ENCODE measurements around the gene STK24. TPM values are rescaled to one million over a fixed set of nuclear protein-coding genes. Genes with fewer than 3 reads are reported as not detected.

The STK24 gene
- total RNA-seq, 3 donors from 2014 or later, result 190 to 210 (median 204) TPM

- DNase-seq (no peak), ATAC-seq (no peak)
- TF ChIP-seq CTCF (IDR thresholded peaks at IDR 0.05), result no peak
- peaks cover 68% of the 10 kb centered on the region for H3K4me1 ChIP-seq (ENCODE audit: low read depth)
- H3K36me3 ChIP-seq (ENCODE audit: low read depth), result peaks cover 4% of the 10 kb centered on the region
- H3K4me3 ChIP-seq, result no peak overlapping the region
- intact Hi-C loops (cut with DNase I, micrococcal nuclease), result no loop called here
- H3K9me3 ChIP-seq, result no peaks in the 10 kb centered on the region
Measured at GRCh38 chr13:98486412-98486811, 90.5 kb downstream of the STK24 start.

- intact Hi-C loops (cut with DNase I, micrococcal nuclease), result no loop called here
- peaks cover 4% of the 10 kb centered on the region for H3K36me3 ChIP-seq (ENCODE audit: low read depth)
- H3K4me3 ChIP-seq, result no peak overlapping the region
- ATAC-seq (no peak), DNase-seq (no peak)
- no peaks in the 10 kb centered on the region for H3K9me3 ChIP-seq
- H3K4me1 ChIP-seq (ENCODE audit: low read depth), result peaks cover 65% of the 10 kb centered on the region
- TF ChIP-seq CTCF (IDR thresholded peaks at IDR 0.05), result no peak
Measured at GRCh38 chr13:98485561-98485960, 91.3 kb downstream of the STK24 start.

- H3K36me3 ChIP-seq (ENCODE audit: low read depth), result peaks cover 4% of the 10 kb centered on the region
- peak; percentile 88 for ATAC-seq
- intact Hi-C loops (cut with DNase I, micrococcal nuclease), result no loop called here
- no peak overlapping the region for H3K4me3 ChIP-seq
- peaks cover 56% of the 10 kb centered on the region for H3K4me1 ChIP-seq (ENCODE audit: low read depth)
- peak; percentile 79 to 87 (median 83) for DNase-seq
- no peak for TF ChIP-seq CTCF (IDR thresholded peaks at IDR 0.05)
- H3K9me3 ChIP-seq, result no peaks in the 10 kb centered on the region
Measured at GRCh38 chr13:98484289-98485219, 92.4 kb downstream of the STK24 start.

GRCh38 chr13:98483601-98484288 is 93.2 kb downstream of the STK24 start:
- peaks cover 53% of the 10 kb centered on the region for H3K4me1 ChIP-seq (ENCODE audit: low read depth)

More at GRCh38 chr13:98483601-98484288, 93.2 kb downstream of the STK24 start:
- DNase-seq (no peak), ATAC-seq (peak; percentile 41)
- intact Hi-C loops (cut with DNase I, micrococcal nuclease), result no loop called here
- Histone ChIP-seq H3K9me3 (no peaks in the 10 kb centered on the region), H3K36me3 (ENCODE audit: low read depth) (peaks cover 4% of the 10 kb centered on the region), H3K4me3 (no peak overlapping the region)
- TF ChIP-seq CTCF (IDR thresholded peaks at IDR 0.05), result no peak
